Activated naive CD4-positive, alpha-beta T cell treated with anti-CD3 and anti-CD28 coated beads, Interleukin-2, amount 50 U/mL, for 16 hours (primary cell): ENCODE measurements around the gene GPN3.
"Not testable (repeated sequence)": the region's sequence is repeated elsewhere in the genome, so short reads cannot be mapped to it uniquely, and the experiment has no call there.

Source experiments
- DNase-seq: peaks from one replicate; pipeline ENCODE4 v3.0.0-alpha.2; 2020

The GPN3 gene

DNA sequence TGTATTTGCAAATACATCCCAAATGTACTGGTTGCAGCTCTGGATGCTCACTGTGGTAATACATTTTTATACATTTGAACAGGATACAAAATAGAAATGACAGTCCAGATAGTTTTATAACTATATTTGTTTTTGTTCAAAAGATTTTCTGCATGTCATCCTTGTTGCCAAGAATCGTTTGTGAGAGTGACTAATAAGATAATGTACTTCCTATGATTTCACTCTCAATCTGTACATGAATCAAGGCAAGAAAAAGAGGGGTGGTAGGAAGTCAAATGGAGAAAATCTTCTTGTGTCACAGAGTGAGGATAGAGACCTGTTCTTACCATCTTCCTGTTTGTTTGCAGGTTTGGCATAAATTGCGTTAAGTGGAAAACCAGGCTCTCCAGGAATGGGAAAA, 31.8 kb downstream of the GPN3 start:
- DNase-seq, result no peak

DNA sequence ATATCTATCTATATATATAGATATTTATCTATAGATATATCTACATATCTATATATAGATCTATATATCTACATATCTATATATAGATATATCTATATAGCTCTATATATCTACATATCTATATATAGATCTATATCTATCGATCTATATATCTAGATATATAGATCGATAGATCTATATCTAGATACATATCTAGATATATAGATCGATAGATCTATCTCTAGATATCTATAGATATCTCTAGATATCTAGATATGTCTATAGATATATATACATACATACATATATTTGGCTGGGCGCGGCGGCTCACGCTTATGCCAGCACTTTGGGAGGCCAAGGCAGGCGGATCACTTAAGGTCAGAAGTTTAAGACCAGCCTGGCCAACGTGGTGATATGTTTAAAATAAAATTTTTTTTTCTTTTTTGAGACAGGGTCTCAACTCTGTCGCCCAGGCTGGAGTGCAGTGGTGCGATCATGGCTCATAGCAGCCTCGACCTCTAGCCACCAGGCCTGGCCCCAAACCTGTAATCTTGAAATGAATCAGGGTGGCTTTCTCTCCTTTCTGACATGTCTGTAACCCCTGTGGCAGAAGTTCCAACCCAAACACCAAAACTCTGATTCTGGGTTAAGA, 36.0 kb downstream of the GPN3 start:
- no peak for DNase-seq

DNA sequence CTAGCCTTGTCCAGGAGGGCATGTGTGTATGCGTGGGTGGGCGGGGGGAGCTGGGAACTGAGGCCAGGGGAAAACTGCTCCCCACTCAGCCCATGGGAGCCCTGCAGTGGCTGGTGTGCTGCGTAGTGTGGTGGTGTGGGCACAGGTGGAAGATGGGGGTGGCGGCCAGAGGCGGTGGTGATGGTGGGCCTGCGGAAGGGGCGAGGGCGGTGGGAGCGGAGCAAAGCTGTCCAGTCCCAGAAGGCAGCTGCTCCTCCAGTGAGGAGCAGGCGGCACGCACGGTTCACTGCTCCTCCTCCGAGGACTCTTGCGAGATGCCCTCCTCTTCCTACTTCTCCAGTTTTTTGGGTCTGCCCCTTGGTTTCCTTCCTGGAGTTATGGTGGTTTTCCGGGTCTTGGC, 38.4 kb downstream of the GPN3 start:
- not testable (repeated sequence) for DNase-seq

DNA sequence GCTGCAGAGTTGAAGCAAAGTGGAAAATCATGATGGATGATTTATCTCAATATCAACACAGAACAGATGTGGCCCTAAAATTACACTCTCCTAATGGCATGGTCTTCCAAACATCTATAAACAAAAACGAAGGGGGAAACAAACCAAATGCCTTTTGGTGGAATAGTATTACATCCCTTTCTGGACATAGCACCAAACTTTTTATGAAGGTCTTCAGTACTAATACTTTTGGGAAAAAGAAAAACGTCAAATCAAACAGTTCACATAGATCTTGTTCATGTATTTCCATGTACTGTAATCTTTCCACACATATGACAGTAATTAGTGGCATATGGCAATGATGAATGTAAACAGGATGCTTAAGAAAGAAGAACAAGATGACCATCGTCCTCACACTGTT, 41.7 kb downstream of the GPN3 start:
- DNase-seq, result no peak

DNA sequence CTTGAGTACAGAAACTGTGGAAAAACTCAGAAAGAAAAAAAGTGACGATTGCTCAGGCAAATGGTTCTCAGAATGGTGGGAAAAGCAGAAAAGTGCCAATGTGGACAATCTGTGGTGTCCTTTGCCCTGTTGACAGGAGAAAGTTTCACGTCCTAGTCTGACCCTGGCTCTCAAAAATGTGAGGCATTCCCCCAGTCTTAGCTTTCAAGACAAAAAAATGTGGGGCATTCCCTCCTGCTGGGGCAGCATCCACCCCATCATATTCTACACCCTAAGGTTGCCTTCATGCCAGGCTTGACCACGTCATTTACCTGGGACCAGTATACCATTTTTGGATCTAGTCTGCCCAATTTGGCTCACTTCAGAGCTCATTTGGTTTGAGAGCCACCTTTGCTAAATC, 43.8 kb downstream of the GPN3 start:
- no peak for DNase-seq

DNA sequence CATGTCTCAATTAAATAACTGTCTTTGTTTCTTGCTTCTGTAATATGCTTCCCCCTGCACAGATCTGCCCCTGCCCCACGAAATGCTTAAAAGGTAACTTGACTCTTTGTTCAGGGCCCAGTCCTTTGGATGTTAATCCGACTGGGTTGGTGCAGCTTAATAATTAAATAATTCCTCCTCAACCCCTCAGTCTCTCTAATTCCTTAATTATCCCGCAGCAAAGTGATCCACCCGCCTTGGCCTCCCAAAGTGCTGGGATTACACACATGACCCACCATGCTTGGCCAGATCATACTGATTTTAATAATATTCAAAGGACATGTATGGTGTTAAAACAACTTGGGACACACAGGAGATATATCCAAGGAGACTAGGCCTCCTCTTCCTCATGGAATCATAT, 46.4 kb downstream of the GPN3 start:
- no peak for DNase-seq

DNA sequence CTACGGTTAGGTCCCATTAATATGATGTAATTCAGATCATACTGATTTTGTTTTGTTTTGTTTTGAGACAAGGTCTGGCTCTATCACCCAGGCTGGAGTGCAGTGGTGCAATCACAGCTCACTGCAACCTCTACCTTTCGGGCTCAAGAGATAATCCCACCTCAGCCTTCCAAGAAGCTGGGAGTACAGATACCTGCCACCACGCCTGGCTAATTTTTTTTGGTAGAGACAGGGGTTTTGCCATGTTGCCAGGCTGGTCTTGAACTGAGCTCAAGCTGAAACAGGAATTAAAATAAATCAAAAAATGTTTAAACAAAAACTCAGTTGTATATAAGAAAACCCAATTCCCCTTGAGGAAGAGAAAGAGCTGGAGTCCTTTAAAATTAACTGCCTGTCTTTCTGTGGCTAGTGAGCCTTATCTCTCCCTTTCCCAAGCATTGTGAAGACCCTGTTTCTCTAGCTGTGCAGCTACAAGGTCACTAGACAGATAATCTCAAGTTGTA, 46.8 kb downstream of the GPN3 start:
- DNase-seq, result no peak

DNA sequence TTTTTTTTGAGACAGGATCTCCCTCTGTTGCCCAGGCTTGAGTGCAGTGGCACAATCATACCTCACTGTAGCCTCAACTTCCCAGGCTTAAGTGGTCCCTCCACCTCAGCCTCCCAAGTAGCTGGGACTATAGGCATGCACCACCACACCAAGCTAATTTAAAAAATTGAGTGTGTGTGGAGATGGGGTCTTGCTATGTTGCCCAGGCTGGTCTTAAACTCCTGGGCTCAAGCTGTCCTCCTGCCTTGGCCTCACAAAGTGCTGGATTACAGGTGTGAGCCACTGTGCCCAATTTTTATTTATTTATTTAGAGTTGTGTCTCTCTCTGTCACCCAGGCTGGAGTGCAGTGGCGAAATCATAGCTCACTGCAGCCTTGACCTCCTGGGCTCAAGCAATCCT, 47.4 kb downstream of the GPN3 start:
- not testable (repeated sequence) for DNase-seq

DNA sequence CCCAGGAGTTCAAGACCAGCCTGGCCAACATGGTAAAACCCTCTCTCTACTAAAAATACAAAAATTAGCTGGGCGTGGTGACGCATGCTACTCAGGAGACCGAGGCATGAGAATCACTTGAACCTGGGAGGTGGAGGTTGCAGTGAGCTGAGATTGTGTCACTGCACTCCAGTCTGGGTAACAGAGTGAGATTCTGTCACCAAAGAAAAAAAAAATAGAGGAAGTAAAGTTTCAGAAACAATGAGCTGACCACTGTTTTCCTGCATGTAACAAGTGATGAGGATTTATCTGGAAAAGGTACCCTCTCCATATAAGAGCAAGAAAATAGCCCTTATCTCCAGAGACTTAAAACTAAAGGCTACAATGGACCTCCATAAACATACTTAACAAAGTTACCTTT, 50.9 kb downstream of the GPN3 start:
- DNase-seq, result not testable (repeated sequence)

DNA sequence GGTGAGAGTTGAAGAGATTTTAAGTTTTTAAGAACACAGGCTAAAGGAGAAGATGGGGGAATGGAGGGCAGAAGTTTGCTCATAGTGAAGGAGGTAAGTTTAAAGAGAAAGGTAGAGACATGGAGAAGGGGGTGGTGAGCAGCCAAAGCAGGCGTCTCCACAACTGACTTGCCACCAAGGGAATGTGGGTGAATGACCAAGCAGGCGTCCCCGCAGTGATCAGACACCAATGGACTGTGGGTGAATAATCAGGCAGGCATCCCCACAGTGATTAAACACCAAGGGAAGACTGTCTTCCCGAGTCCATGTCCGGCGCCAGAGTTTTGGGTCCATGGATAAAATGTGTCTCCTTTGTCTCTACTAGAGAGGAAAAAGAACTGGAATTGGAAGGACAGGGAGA, 58.0 kb downstream of the GPN3 start:
- DNase-seq, result not testable (repeated sequence)

DNA sequence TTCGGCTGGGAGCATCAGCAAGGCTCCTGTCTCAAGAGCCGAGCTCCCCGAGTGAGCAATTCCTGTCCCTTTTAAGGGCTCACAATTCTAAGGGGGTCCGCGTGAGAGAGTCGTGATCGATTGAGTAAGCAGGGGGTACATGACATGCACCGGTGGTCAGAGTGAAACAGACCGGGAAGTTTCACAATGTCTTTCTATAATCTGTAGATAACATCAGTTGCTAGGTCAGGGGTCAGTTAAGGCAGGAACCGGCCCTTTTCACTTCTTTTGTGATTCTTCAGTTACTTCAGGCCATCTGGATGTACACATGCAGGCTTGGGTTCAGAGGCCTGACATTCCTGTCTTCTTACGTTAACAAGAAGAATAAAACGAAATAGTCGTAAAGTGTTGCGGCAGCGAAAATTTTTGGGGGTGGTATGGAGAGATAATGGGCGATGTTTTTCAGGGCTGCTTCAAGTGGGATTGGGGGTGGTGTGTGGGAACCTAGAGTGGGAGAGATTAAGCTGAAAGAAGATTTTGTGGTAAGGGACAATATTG, 62.9 kb downstream of the GPN3 start:
- not testable (repeated sequence) for DNase-seq

DNA sequence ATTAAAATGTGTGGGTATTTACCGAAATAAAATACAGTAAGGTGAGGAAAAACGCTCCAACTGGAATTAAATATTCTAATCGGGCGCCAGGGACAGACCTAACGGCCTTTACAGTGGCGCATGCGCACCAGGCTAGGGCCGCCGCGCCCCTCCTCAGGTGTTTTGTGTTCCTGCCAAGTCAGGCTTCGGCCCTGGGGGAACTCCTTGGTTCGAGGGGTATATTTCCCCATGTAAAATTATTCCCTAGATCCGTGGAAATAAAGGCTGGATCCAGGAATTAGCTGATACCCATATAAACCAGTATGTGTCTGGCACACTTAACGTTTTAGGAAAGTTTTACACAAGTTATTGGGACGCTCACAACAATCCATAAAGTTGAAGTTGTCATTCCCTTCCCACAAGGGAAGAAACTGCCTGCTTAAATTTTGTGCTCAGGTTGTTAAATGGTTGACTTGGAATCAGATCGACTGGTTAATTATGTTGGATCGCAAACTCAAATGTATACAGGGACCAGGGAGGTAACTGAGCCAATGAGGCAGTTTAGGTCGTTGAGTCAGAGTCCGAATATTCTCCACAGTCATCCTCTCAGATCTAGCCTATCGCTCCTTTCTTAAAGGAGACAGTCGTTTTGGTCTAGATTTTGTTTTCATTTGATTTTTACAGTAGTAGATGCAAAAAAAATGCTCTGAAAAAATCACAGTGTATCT, 63.9 kb downstream of the GPN3 start:
- DNase-seq, result peak; percentile 80

DNA sequence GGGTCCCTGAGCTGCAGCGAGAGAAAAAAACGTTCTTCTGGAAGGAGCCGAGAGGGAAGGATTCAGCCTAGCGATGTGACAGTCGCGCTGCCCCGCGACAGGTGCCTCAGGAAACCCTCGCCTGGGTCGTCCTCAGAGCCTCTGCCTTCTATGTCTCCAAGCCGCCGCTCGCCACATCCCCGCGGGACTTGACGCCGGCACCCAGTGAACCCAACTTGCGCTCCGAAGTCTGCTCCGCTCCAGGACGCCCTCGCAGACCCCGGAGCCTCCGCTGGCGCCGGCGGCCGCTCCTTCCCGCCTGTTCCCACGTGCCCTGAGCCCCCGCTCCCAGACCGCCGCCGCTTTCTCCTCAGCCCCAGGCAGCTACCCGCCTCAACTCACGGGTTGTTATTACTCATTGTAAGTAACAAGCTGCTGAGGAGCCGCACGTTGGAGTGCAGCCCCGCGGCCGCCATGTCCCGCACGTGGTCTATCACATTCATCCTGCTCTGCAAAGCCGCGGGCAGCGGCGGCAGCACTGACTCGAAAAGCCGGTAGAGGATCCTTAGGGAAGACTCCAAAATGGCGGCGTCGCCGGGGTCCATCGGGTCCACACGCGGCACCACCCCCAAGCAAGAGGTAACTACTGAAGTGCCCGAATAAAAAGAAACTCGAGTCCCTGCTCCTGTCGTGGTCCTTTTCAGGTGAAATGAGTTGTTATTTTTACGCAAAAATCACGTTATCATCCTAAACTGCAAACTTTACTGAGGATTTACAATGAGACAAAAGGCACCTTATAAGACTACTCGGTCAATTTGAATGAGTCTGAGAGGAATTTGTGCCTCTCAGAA, 64.7 kb downstream of the GPN3 start, which contains the start of gene ANAPC7:
ANAPC7 (minus strand) TSS at position 563 of the 830 bp plus-strand sequence; CDS start at position 482, 81 bp downstream.
- peak; percentile 85 for DNase-seq
